GM03348 (cell line): ENCODE data around the gene ASIC2.
A peak's percentile ranks its signal among the peaks of the same experiment; 100 is the strongest.

ENCODE experiments used
- DNase-seq: peaks from one replicate; pipeline ENCODE4 v3.0.0; 2012; ENCODE audit warnings: low spot score

The ASIC2 gene

GRCh38 chr17:33202796-33203495 is 90.1 kb downstream of the ASIC2 start:
- DNase-seq, result no peak

- no peak for DNase-seq
Observed at GRCh38 chr17:33202021-33202420, 91.1 kb downstream of the ASIC2 start.

GRCh38 chr17:33201283-33201682 is 91.8 kb downstream of the ASIC2 start:
- DNase-seq, result no peak

DNA sequence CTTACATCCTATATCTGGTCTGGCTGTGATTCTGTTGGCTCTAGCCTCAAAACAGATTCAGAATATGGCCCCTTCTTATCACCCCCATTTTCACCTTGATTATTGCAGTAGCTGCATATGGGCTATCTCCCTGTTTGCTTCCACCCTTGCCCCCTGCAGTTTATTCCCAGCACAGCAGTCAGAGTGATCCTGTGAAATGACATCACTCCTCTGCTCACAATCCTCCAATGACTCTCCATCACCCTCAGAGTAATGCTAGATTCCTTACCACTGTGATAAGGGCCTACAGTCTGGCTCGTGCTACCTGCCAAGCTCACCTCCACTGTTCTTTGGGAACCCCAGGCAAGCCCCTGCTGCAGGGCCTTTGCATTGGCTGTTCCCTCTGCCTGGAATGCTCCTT is 92.5 kb downstream of the ASIC2 start:
- no peak for DNase-seq

DNA sequence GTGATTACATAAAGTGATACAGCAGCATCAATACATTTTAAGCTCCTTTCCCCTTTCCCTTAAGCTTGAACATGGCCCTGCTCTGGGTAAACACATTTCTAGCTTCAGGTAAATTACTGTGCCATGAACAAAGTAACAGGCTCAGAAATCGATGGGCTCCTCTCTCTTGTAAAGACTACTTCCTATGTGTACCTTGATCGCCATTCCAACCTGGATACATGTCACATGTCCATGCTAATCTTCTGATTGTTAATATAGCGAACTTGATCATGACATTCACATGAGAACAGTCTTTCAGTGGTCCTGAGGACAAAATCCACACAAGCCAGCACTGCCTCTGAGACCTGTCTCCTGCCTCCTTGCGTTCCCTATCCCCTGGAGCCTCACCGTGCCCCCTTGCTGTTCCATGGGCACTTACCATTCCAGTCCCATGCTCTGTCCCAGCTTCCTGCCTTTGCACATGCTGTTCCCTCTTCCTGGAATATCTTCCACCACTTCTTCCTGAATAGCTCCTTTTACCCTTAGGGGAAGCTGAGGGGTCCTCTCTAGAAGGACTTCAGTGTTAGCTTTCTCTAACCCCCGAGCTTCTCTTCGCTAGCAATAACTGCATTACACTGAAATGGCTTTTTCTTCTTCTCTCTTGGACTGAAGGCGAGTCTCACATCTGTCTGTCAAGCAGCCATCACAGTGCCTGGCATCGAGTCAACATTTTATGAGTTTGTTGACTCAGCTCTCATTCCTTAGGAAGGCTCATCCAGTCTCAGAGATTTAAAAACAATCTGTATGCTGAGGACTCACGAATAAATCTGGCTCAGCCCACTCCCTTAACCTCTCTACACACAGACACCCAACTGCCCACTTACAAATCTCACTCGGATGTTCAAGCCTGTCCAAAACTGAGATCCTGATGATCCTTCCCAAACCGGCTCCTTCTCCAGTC is 93.3 kb downstream of the ASIC2 start:
- no peak for DNase-seq

DNA sequence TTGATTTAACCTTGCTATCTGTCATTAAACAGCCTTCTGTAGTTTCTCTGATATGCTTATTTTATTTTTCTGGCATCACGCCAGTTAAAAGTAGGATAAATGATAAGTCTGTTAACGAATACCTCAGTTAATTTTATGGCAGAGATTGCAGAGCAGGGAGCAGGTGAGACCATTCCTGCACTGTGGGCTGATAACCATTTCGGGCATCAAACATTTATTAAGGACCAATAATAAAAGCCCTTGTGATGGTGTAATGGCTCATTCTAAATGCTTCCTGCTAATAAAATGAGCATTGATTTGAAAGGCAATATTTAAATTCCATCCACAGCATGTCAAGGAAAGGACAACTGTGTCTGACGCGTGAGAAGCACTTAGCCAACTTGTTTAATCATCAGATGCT is 94.1 kb downstream of the ASIC2 start:
- no peak for DNase-seq

GRCh38 chr17:33197342-33197741 is 95.8 kb downstream of the ASIC2 start:
- no peak for DNase-seq

GRCh38 chr17:33196883-33197282 is 96.2 kb downstream of the ASIC2 start:
- no peak for DNase-seq

- no peak for DNase-seq
Observed at GRCh38 chr17:33192951-33193911, 99.9 kb downstream of the ASIC2 start.

- DNase-seq, result no peak
Observed at GRCh38 chr17:33183487-33184026, 109.5 kb downstream of the ASIC2 start.

GRCh38 chr17:33179151-33179550 is 113.9 kb downstream of the ASIC2 start:
- no peak for DNase-seq

- DNase-seq, result no peak
Observed at GRCh38 chr17:33178681-33179080, 114.4 kb downstream of the ASIC2 start.

DNA sequence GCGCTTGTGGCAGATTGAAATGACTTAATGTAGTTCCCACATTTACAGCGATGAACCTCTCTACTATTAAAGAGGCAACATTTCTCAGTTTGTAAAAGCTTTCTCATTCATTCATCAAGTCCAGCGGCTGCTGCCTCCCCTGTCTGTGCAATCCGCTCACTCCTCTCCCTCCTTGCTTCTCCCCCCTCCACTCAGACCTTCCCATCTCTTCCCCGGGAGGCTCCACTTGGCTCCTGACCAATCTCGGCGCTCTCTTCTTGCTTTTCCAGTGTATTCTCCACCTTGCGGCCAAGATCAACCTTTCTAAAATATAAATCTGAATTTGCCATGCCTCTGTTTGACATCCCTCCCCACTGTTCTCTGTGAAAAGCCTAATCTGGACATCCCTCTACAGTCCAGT is 117.5 kb downstream of the ASIC2 start:
- no peak for DNase-seq

GRCh38 chr17:33171931-33172330 is 121.2 kb downstream of the ASIC2 start:
- no peak for DNase-seq

DNA sequence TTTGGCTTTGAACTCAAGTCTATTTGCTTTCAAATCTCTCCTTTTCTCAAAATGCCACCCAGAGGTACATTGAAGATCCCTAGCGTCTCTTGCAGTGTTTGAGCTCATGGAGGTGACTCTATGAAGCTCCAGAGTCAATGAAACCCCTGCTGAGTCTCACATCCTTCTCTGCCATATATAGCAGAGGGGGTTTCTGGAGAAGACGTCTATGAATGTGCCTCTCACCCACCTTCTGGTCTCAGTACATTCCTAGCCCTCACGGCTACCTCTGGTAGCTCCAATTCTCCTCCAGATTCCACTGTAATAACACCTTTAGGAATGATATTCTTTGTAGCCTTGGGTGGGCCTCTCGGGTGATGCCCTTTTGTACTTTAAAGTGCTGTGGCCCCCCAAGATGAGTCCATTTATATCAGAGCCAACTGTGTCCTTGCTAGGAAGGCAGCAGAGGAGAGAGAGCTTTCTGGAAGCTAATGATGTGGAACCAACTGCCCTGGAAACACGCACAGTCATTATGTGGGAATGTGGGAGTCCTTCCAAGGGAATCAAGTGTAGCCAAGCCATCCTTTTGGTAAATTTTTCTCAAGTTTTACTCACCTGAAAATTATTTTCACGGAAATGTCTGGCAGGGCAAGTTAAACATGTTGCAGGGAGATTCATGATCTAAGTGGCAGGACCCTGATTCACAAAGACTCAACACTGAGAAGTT is 123.4 kb downstream of the ASIC2 start:
- DNase-seq, result peak; percentile 29

DNA sequence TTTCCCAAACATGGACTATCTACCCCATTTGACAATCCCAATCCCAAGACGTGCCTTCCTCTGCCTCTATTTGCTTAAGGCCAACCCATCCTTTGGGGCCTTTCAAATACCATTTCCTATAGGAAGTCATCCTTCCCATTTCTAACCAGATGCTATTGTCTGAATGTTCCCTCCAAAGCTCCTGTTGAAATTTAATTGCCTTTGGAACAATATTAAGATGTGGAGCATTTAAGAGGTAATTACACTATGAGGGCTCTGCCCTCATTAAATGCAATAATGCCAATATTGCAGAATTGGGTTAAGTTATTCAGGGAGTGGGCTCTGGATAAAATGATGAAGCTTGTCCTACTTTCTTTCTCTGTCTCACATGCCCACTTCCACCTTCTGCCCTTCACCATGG is 125.4 kb downstream of the ASIC2 start:
- no peak for DNase-seq

GRCh38 chr17:33166472-33166871 is 126.6 kb downstream of the ASIC2 start:
- DNase-seq, result no peak

DNA sequence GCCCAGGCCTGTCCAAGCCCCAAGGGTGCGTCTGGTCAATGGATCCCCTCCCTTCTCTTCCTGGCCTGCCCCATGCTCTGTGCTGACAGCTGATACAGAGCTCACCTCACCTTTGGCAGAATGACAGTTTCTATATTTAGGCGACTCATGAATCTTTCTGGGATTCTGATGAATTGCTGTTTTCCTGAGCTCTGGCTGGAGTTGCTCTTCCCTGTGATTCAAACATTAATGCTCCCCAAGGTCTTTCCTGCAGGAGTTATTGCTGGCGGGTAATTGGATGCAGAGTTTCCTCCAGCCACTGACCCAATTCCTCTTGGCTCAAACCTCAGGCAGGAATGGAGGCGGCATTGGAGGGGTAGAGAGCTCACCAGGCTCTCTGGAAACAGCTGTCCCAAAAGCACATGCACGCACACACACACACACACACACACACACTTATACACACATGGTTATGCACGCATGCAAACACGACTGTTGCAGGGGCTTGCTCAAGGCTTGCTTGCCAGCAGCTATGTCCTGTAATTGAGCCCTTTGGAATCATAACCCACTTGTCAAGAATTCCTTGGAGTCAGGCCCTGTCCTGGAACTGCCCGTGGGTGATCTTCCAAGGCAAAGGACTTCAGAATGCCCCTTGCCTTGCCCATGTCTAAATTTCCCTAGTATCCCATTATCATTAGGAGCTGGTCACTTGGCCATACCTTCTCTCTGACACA is 128.8 kb downstream of the ASIC2 start:
- DNase-seq, result no peak

- no peak for DNase-seq
Observed at GRCh38 chr17:33163533-33164168, 129.4 kb downstream of the ASIC2 start.

- no peak for DNase-seq
Observed at GRCh38 chr17:33154869-33155455, 138.1 kb downstream of the ASIC2 start.
